Common myeloid progenitor, CD34-positive (primary cell): Measurements from ENCODE around the gene GFM2.

Source experiments
- CTCF ChIA-PET: fragments of 350-600 bp; sonication (Branson Sonifier 250); formaldehyde crosslinking; loops from one replicate; lab custom pipeline; 2021; ENCODE audit warnings: antibody characterized with exemption; lab: Charles Lee
- POLR2A ChIA-PET: fragments of 350-600 bp; sonication (Branson Sonifier 250); formaldehyde crosslinking; loops from one replicate; lab custom pipeline; 2021; ENCODE audit warnings: antibody characterized with exemption; lab: Charles Lee
- DNase-seq, 3 donors: peaks; one replicate each; pipeline versions ENCODE4 v3.0.0 to v3.0.0-alpha.2; 2013
- H3K27ac ChIP-seq, 2 experiments: 1 replicate in 1 of 2; 2 replicates in 1 of 2; pipeline ENCODE4 v1.7.0; 2013; ENCODE audit warnings: inconsistent platforms in 2 of 2, low read length in 2 of 2, mild to moderate bottlenecking in 2 of 2, low read depth in 1 of 2, moderate library complexity in 1 of 2; ENCODE audit not compliant: severe bottlenecking in 2 of 2, insufficient read depth in 1 of 2, poor library complexity in 1 of 2
- H3K27me3 ChIP-seq, 5 experiments: replicated peaks in 2 of 5; 1 replicate in 3 of 5; 2 replicates in 2 of 5; pipeline versions ENCODE4 v1.6.1 to v1.7.0; 2013; ENCODE audit warnings: low read length in 4 of 5, mild to moderate bottlenecking in 2 of 5, moderate library complexity in 2 of 5, inconsistent platforms in 1 of 5; ENCODE audit not compliant: insufficient read depth in 5 of 5, control insufficient read depth in 4 of 5
- H3K36me3 ChIP-seq, 4 experiments: 1 replicate in 2 of 4; 2 replicates in 2 of 4; pipeline versions ENCODE4 v1.6.1 to v1.7.0; 2013; ENCODE audit warnings: low read length in 3 of 4, control low read depth in 1 of 4, mild to moderate bottlenecking in 1 of 4; ENCODE audit not compliant: control insufficient read depth in 4 of 4, insufficient read depth in 4 of 4
- H3K4me1 ChIP-seq, 4 experiments: 1 replicate in 3 of 4; 2 replicates in 1 of 4; pipeline versions ENCODE4 v1.6.1 to v1.7.1; 2013; ENCODE audit warnings: low read length in 3 of 4, mild to moderate bottlenecking in 3 of 4, control low read depth in 1 of 4, inconsistent platforms in 1 of 4, moderate library complexity in 1 of 4; ENCODE audit not compliant: control insufficient read depth in 4 of 4, insufficient read depth in 4 of 4; ENCODE audit errors: control extremely low read depth in 1 of 4
- H3K4me3 ChIP-seq, 7 experiments: 1 replicate in 4 of 7; 2 replicates in 3 of 7; pipeline versions ENCODE4 v1.5.1 to v1.7.0; 2013; ENCODE audit warnings: mild to moderate bottlenecking in 7 of 7, low read length in 6 of 7, moderate library complexity in 6 of 7, inconsistent platforms in 2 of 7, low read depth in 2 of 7, control low read depth in 1 of 7; ENCODE audit not compliant: insufficient read depth in 4 of 7, control insufficient read depth in 1 of 7; ENCODE audit errors: extremely low read depth in 1 of 7
- H3K9me3 ChIP-seq, 5 experiments: 1 replicate in 4 of 5; 2 replicates in 1 of 5; pipeline versions ENCODE4 v1.6.1 to v1.7.1; 2013; ENCODE audit warnings: low read length in 4 of 5, mild to moderate bottlenecking in 2 of 5, inconsistent platforms in 1 of 5, low read depth in 1 of 5, moderate library complexity in 1 of 5; ENCODE audit not compliant: control insufficient read depth in 4 of 5, insufficient read depth in 2 of 5; ENCODE audit errors: control extremely low read depth in 1 of 5
- WGBS: methylation state at CpG from one replicate; pipeline ENCODE4 v1.1.5; 2013; ENCODE audit not compliant: insufficient coverage; 5-methylcytosine and 5-hydroxymethylcytosine counted together

Gene GFM2

GRCh38 chr5:74672215-74672877, 94.6 kb downstream of the GFM2 start:
- Histone ChIP-seq H3K4me1 (peaks cover 0 to 4% (median 0%) of the 10 kb centered on the region in 4 experiments), H3K27me3 (no peaks in the 10 kb centered on the region), H3K27ac (no peak overlapping the region), H3K4me3 (no peak overlapping the region), H3K9me3 (peaks cover 0 to 7% (median 0%) of the 10 kb centered on the region in 5 experiments), H3K36me3 (no peaks in the 10 kb centered on the region)
- CTCF ChIA-PET: interaction anchor here (0.6 to 2.8 kb wide), 13 partner anchors 10 to 770 kb away, joined by 3 to 20 read pairs (median 3); partner anchors contain the start of gene HEXB
- DNase-seq: no peak
- POLR2A ChIA-PET: no interaction called here
- WGBS: 94% methylated on average over 2 of the region's 5 CpGs
